Measurements from ENCODE around the gene LGALS9. TPM values are rescaled to one million over a fixed set of nuclear protein-coding genes. Genes with fewer than 3 reads are reported as not detected.
"Not testable (repeated sequence)": the region's sequence is repeated elsewhere in the genome, so short reads cannot be mapped to it uniquely, and the experiment has no call there.

Gene LGALS9
- total RNA-seq, 1 donor from 2014 or later: 9.4 TPM

DNA sequence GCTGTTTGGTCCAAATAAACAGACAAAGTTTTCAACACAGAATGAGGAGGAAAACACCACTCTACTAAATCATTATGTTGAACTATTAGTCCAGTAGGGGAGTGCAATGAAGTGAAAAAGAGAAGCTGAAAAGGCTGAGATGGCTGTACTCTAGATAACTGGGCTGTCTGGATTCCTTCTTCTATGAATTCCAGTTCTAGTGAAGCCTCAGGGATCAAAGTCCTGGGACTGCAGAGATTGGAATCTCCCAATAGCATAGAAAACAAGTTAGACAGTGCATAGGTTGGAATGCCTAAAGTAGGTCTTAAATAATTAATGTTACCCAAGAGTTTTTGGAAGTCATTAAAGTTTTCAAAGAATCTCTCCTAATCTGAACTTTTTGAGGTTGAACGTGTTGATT, 59.9 kb downstream of the LGALS9 start:
- Histone ChIP-seq H3K79me2 (ENCODE audit: insufficient read depth, low read length) (no peaks in the 10 kb centered on the region), H3K27me3 (ENCODE audit: insufficient read depth, low read length) (peaks cover 2% of the 10 kb centered on the region), H4K20me1 (ENCODE audit: insufficient read depth, low read length) (no peaks in the 10 kb centered on the region), H3K27ac (ENCODE audit: low read depth, low read length) (no peak overlapping the region), H3K9ac (ENCODE audit: low read length) (no peak overlapping the region), H3K36me3 (ENCODE audit: insufficient read depth, low read length) (no peaks in the 10 kb centered on the region), H3K4me3 (ENCODE audit: insufficient read depth, low read depth, low read length) (no peak overlapping the region), H3K4me1 (ENCODE audit: insufficient read depth, low read length) (no peaks in the 10 kb centered on the region), H3K9me3 (ENCODE audit: insufficient read depth, low read depth, low read length) (peaks cover 3% of the 10 kb centered on the region), H2AFZ (ENCODE audit: low read depth, low read length) (no peak overlapping the region), H3K4me2 (ENCODE audit: low read length) (no peak overlapping the region)
- H3K9me3 Mint-ChIP-seq (ENCODE audit: unreplicated experiment): peaks cover 23% of the 10 kb centered on the region
- H3K4me1 Mint-ChIP-seq (ENCODE audit: low read depth, unreplicated experiment): no peaks in the 10 kb centered on the region
- DNase-seq (ENCODE audit: low read depth) (no peak), FAIRE-seq (no peak)
- H3K4me3 Mint-ChIP-seq (ENCODE audit: unreplicated experiment): no peak overlapping the region
- TF ChIP-seq, protein P1, sequence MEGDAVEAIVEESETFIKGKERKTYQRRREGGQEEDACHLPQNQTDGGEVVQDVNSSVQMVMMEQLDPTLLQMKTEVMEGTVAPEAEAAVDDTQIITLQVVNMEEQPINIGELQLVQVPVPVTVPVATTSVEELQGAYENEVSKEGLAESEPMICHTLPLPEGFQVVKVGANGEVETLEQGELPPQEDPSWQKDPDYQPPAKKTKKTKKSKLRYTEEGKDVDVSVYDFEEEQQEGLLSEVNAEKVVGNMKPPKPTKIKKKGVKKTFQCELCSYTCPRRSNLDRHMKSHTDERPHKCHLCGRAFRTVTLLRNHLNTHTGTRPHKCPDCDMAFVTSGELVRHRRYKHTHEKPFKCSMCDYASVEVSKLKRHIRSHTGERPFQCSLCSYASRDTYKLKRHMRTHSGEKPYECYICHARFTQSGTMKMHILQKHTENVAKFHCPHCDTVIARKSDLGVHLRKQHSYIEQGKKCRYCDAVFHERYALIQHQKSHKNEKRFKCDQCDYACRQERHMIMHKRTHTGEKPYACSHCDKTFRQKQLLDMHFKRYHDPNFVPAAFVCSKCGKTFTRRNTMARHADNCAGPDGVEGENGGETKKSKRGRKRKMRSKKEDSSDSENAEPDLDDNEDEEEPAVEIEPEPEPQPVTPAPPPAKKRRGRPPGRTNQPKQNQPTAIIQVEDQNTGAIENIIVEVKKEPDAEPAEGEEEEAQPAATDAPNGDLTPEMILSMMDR (IDR thresholded peaks at IDR 0.05; ENCODE audit: insufficient read depth, low read depth, low read length): no peak
- no peak for TF ChIP-seq EZH2 (IDR thresholded peaks at IDR 0.05; ENCODE audit: insufficient read depth, low read length)
- no peaks in the 10 kb centered on the region for H3K36me3 Mint-ChIP-seq (ENCODE audit: low read depth, unreplicated experiment)
- peaks cover 13% of the 10 kb centered on the region for H3K27me3 Mint-ChIP-seq (ENCODE audit: low read depth, unreplicated experiment)
- H3K27ac Mint-ChIP-seq (ENCODE audit: unreplicated experiment): no peak overlapping the region

DNA sequence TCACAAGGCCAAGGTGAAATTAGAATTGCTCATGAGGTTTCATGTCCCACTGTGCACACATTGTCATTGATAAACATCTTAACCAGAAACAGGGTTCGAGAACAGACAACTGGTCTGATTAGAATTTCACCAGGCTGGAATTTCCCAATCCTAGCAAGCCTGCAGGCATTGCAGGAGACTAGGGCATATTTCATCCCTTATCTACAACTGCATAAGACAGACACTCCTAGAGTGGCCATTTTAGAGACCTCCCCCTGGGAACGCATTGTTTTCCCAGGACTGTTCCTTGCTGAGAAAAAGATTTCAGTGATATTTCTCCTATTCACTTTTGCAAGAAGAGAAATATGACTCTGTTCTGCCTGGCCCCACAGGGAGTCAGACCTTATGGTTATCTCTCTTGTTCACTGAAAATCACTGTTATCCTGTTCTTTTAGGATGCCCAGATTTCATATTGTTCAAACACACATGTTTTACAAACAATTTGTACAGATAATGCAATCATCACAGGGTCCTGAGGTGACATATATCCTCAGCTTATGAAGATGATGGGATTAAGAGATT, 64.3 kb downstream of the LGALS9 start:
- H3K4me3 Mint-ChIP-seq (ENCODE audit: unreplicated experiment); H3K27me3 Mint-ChIP-seq (ENCODE audit: low read depth, unreplicated experiment); H3K27ac Mint-ChIP-seq (ENCODE audit: unreplicated experiment); FAIRE-seq; H3K4me1 Mint-ChIP-seq (ENCODE audit: low read depth, unreplicated experiment); H3K27me3 ChIP-seq (ENCODE audit: insufficient read depth, low read length); H3K4me1 ChIP-seq (ENCODE audit: insufficient read depth, low read length); H4K20me1 ChIP-seq (ENCODE audit: insufficient read depth, low read length); H2AFZ ChIP-seq (ENCODE audit: low read depth, low read length); H3K36me3 Mint-ChIP-seq (ENCODE audit: low read depth, unreplicated experiment); H3K4me3 ChIP-seq (ENCODE audit: insufficient read depth, low read depth, low read length); H3K36me3 ChIP-seq (ENCODE audit: insufficient read depth, low read length); H3K4me2 ChIP-seq (ENCODE audit: low read length); H3K9ac ChIP-seq (ENCODE audit: low read length); H3K79me2 ChIP-seq (ENCODE audit: insufficient read depth, low read length); DNase-seq (ENCODE audit: low read depth); H3K9me3 ChIP-seq (ENCODE audit: insufficient read depth, low read depth, low read length); H3K27ac ChIP-seq (ENCODE audit: low read depth, low read length): not testable (repeated sequence)
- H3K9me3 Mint-ChIP-seq (ENCODE audit: unreplicated experiment): peaks cover 22% of the 10 kb centered on the region

Other genes starting within 250 kb of the LGALS9 start
- 85.2 and 90.2 TPM in 2 replicates for gene KSR1, start 174.7 kb upstream of the LGALS9 start, total RNA-seq
- gene NOS2, start 169.3 kb downstream of the LGALS9 start, total RNA-seq: 0.07 and 0.09 TPM in 2 replicates